ENCODE results near the gene BHLHE23. TPM values are rescaled to one million over a fixed set of nuclear protein-coding genes. Genes with fewer than 3 reads are reported as not detected.
A peak's percentile ranks its signal among the peaks of the same experiment; 100 is the strongest.

The BHLHE23 gene
- total RNA-seq, 5 donors from 2014 or later (not counting 1 experiment from before 2014, with no cell fraction given), result not detected

- ChIA-PET CTCF (interaction anchor here (0.7 to 1.1 kb wide), 2 partner anchors 8 to 74 kb away, joined by 3 to 5 read pairs; no protein-coding TSS in a partner anchor), POLR2A (interaction anchor here (0.7 kb wide), 2 partner anchors 27 to 54 kb away, joined by 3 to 4 read pairs; no protein-coding TSS in a partner anchor)
- no peak overlapping the region for H3K4me3 ChIP-seq (ENCODE audit: control insufficient read depth in 1 of 2, extremely low read depth in 1 of 2, low read length in 1 of 2)
- H3K36me3 Mint-ChIP-seq, result no peaks in the 10 kb centered on the region
- peak overlapping the region in 1 of 3 donors; percentile 71 for H3K4me3 Mint-ChIP-seq
- H3K4me1 ChIP-seq (ENCODE audit: control insufficient read depth in 1 of 2, extremely low read depth in 1 of 2, insufficient read depth in 2 of 2, low read length in 2 of 2), result peaks cover 12 to 56% of the 10 kb centered on the region in 2 experiments
- no peaks in the 10 kb centered on the region for H3K9me3 Mint-ChIP-seq
- no peaks in the 10 kb centered on the region for H3K36me3 ChIP-seq (ENCODE audit: control insufficient read depth in 2 of 2, extremely low read depth in 1 of 2, insufficient read depth in 1 of 2, low read length in 1 of 2)
- ATAC-seq (replicated peaks in 1 of 4), result no peak
- no peaks in the 10 kb centered on the region for H3K9me3 ChIP-seq
- no peak overlapping the region for H3K27ac Mint-ChIP-seq
- H3K27me3 ChIP-seq (replicated peaks in 1 of 2; ENCODE audit: control insufficient read depth in 2 of 2, extremely low read depth in 1 of 2, insufficient read depth in 2 of 2, low read length in 1 of 2), result peaks cover 0 to 94% of the 10 kb centered on the region in 2 experiments
- WGBS (ENCODE audit: insufficient coverage), result 28% methylated on average over 7 of the region's 19 CpGs
- H3K4me1 Mint-ChIP-seq, result peaks cover 36 to 59% (median 45%) of the 10 kb centered on the region in 3 donors
- no peak overlapping the region for H3K27ac ChIP-seq (ENCODE audit: low read length)
- no peak for DNase-seq
- H3K27me3 Mint-ChIP-seq, result peaks cover 0 to 54% of the 10 kb centered on the region in 2 donors
Observed at GRCh38 chr20:62980380-62980960, 26.3 kb downstream of the BHLHE23 start.

GRCh38 chr20:62979876-62980373, 26.8 kb downstream of the BHLHE23 start:
- Mint-ChIP-seq H3K27ac (no peak overlapping the region), H3K9me3 (no peaks in the 10 kb centered on the region), H3K27me3 (peaks cover 0 to 56% of the 10 kb centered on the region in 2 donors), H3K36me3 (no peaks in the 10 kb centered on the region), H3K4me1 (peaks cover 36 to 59% (median 43%) of the 10 kb centered on the region in 3 donors), H3K4me3 (peak overlapping the region in 2 of 3 donors; percentile 24 to 71)
- no peak for DNase-seq
- CTCF ChIA-PET, result interaction anchor here in 1 of 2 donors (0.9 to 1.1 kb wide), 2 partner anchors 8 to 29 kb away, joined by 3 to 5 read pairs; no protein-coding TSS in a partner anchor
- POLR2A ChIA-PET, result no interaction called here
- Histone ChIP-seq H3K9me3 (no peaks in the 10 kb centered on the region), H3K4me1 (ENCODE audit: control insufficient read depth in 1 of 2, extremely low read depth in 1 of 2, insufficient read depth in 2 of 2, low read length in 2 of 2) (peaks cover 12 to 56% of the 10 kb centered on the region in 2 experiments), H3K27me3 (replicated peaks in 1 of 2; ENCODE audit: control insufficient read depth in 2 of 2, extremely low read depth in 1 of 2, insufficient read depth in 2 of 2, low read length in 1 of 2) (peaks cover 0 to 94% of the 10 kb centered on the region in 2 experiments), H3K27ac (ENCODE audit: low read length) (no peak overlapping the region), H3K36me3 (ENCODE audit: control insufficient read depth in 2 of 2, extremely low read depth in 1 of 2, insufficient read depth in 1 of 2, low read length in 1 of 2) (no peaks in the 10 kb centered on the region), H3K4me3 (ENCODE audit: control insufficient read depth in 1 of 2, extremely low read depth in 1 of 2, low read length in 1 of 2) (no peak overlapping the region)
- 19% methylated on average over 19 of the region's 19 CpGs for WGBS (ENCODE audit: insufficient coverage)
- no peak for ATAC-seq (replicated peaks in 1 of 4)

GRCh38 chr20:62979310-62979709, 27.5 kb downstream of the BHLHE23 start:
- no peak overlapping the region for H3K27ac ChIP-seq (ENCODE audit: low read length)
- ATAC-seq (replicated peaks in 1 of 4) (no peak), DNase-seq (peak in 1 of 35 experiments; percentile 22)
- Mint-ChIP-seq H3K4me1 (peaks cover 36 to 59% (median 38%) of the 10 kb centered on the region in 3 donors), H3K9me3 (no peaks in the 10 kb centered on the region), H3K4me3 (peak overlapping the region in 2 of 3 donors; percentile 24 to 71), H3K27ac (no peak overlapping the region), H3K36me3 (no peaks in the 10 kb centered on the region), H3K27me3 (peaks cover 1 to 58% of the 10 kb centered on the region in 2 donors)
- CTCF ChIA-PET, result interaction anchor here (0.9 to 2.3 kb wide), 2 partner anchors 30 kb away, joined by 3 to 6 read pairs; no protein-coding TSS in a partner anchor
- H3K9me3 ChIP-seq, result no peaks in the 10 kb centered on the region
- H3K4me3 ChIP-seq (ENCODE audit: control insufficient read depth in 1 of 2, extremely low read depth in 1 of 2, low read length in 1 of 2), result no peak overlapping the region
- WGBS (ENCODE audit: insufficient coverage), result 82% methylated on average over 11 of the region's 14 CpGs
- peaks cover 12 to 56% of the 10 kb centered on the region in 2 experiments for H3K4me1 ChIP-seq (ENCODE audit: control insufficient read depth in 1 of 2, extremely low read depth in 1 of 2, insufficient read depth in 2 of 2, low read length in 2 of 2)
- no peaks in the 10 kb centered on the region for H3K36me3 ChIP-seq (ENCODE audit: control insufficient read depth in 2 of 2, extremely low read depth in 1 of 2, insufficient read depth in 1 of 2, low read length in 1 of 2)
- H3K27me3 ChIP-seq (replicated peaks in 1 of 2; ENCODE audit: control insufficient read depth in 2 of 2, extremely low read depth in 1 of 2, insufficient read depth in 2 of 2, low read length in 1 of 2), result peaks cover 0 to 95% of the 10 kb centered on the region in 2 experiments
- POLR2A ChIA-PET, result no interaction called here

DNA sequence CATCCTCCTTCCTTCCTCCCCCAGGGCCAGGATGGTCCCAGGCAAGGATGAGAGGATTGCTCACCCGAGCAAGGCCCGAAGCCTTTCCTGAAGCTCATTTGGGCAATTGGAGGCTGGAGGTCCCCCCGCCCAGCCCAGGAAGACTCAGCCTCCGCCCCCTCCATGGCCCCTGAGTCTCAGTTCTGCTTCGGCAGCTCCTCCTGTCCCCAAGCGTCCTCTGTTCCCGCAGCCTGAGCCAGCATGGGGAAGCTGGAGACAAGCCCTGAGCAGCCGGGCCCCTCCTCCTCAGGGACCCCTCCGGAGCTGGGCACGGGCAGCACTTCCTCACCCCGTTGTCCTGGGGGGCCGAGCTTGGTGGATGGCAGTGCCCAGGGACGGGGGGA, 28.2 kb downstream of the BHLHE23 start:
- Mint-ChIP-seq H3K4me3 (peak overlapping the region in 2 of 3 donors; percentile 9 to 71), H3K36me3 (no peaks in the 10 kb centered on the region), H3K9me3 (no peaks in the 10 kb centered on the region), H3K27ac (no peak overlapping the region), H3K4me1 (peaks cover 36 to 57% (median 37%) of the 10 kb centered on the region in 3 donors), H3K27me3 (peaks cover 7 to 63% of the 10 kb centered on the region in 2 donors)
- Histone ChIP-seq H3K36me3 (ENCODE audit: control insufficient read depth in 2 of 2, extremely low read depth in 1 of 2, insufficient read depth in 1 of 2, low read length in 1 of 2) (no peaks in the 10 kb centered on the region), H3K4me3 (ENCODE audit: control insufficient read depth in 1 of 2, extremely low read depth in 1 of 2, low read length in 1 of 2) (no peak overlapping the region), H3K4me1 (ENCODE audit: control insufficient read depth in 1 of 2, extremely low read depth in 1 of 2, insufficient read depth in 2 of 2, low read length in 2 of 2) (peaks cover 12 to 56% of the 10 kb centered on the region in 2 experiments), H3K27ac (ENCODE audit: low read length) (no peak overlapping the region), H3K9me3 (no peaks in the 10 kb centered on the region), H3K27me3 (replicated peaks in 1 of 2; ENCODE audit: control insufficient read depth in 2 of 2, extremely low read depth in 1 of 2, insufficient read depth in 2 of 2, low read length in 1 of 2) (peaks cover 0 to 98% of the 10 kb centered on the region in 2 experiments)
- ATAC-seq (replicated peaks in 1 of 4) (no peak), DNase-seq (peak in 1 of 35 experiments; percentile 23)
- 53% methylated on average over 13 of the region's 13 CpGs for WGBS (ENCODE audit: insufficient coverage)
- CTCF ChIA-PET, result interaction anchor here (1.0 to 2.3 kb wide), 3 partner anchors 25 to 40 kb away, joined by 3 to 6 read pairs (median 3); partner anchors contain the start of gene GID8 (in 1 of the 2)
- POLR2A ChIA-PET, result no interaction called here

- POLR2A ChIA-PET, result no interaction called here
- no peak overlapping the region for H3K27ac Mint-ChIP-seq
- peak overlapping the region; percentile 51 to 71 (median 61) for H3K4me3 Mint-ChIP-seq
- CTCF ChIA-PET, result interaction anchor here (0.6 to 2.3 kb wide), 5 partner anchors 25 to 40 kb away, joined by 3 to 6 read pairs (median 4); partner anchors contain the start of genes BHLHE23 (in 1 of the 2) and GID8 (in 1 of the 2)
- peak; percentile 54 to 74 (median 62) for ATAC-seq (replicated peaks in 1 of 4)
- WGBS (ENCODE audit: insufficient coverage), result 16% methylated on average over 31 of the region's 38 CpGs
- H3K36me3 ChIP-seq (ENCODE audit: control insufficient read depth in 2 of 2, extremely low read depth in 1 of 2, insufficient read depth in 1 of 2, low read length in 1 of 2), result no peaks in the 10 kb centered on the region
- H3K27ac ChIP-seq (ENCODE audit: low read length), result no peak overlapping the region
- peaks cover 0 to 99% of the 10 kb centered on the region in 2 experiments for H3K27me3 ChIP-seq (replicated peaks in 1 of 2; ENCODE audit: control insufficient read depth in 2 of 2, extremely low read depth in 1 of 2, insufficient read depth in 2 of 2, low read length in 1 of 2)
- peaks cover 8 to 60% of the 10 kb centered on the region in 2 donors for H3K27me3 Mint-ChIP-seq
- peaks cover 32 to 55% (median 39%) of the 10 kb centered on the region in 3 donors for H3K4me1 Mint-ChIP-seq
- no peaks in the 10 kb centered on the region for H3K9me3 Mint-ChIP-seq
- H3K36me3 Mint-ChIP-seq, result no peaks in the 10 kb centered on the region
- peaks cover 12 to 62% of the 10 kb centered on the region in 2 experiments for H3K4me1 ChIP-seq (ENCODE audit: control insufficient read depth in 1 of 2, extremely low read depth in 1 of 2, insufficient read depth in 2 of 2, low read length in 2 of 2)
- peak; percentile 36 to 91 (median 81) for DNase-seq
- H3K4me3 ChIP-seq (ENCODE audit: control insufficient read depth in 1 of 2, extremely low read depth in 1 of 2, low read length in 1 of 2), result peak overlapping the region; percentile 26 to 57
- H3K9me3 ChIP-seq, result no peaks in the 10 kb centered on the region
Observed at GRCh38 chr20:62977613-62978560, 28.9 kb downstream of the BHLHE23 start.
